Activated effector memory CD4-positive, alpha-beta T cell treated with anti-CD3 and anti-CD28 coated beads, Interleukin-2, amount 50 U/mL, for 16 hours (primary cell): ENCODE data around the gene ZDBF2.
"Not testable (repeated sequence)": the region's sequence is repeated elsewhere in the genome, so short reads cannot be mapped to it uniquely, and the experiment has no call there.

Experiments used
- DNase-seq: peaks from one replicate; pipeline ENCODE4 v3.0.0-alpha.2; 2020

The ZDBF2 gene

DNA sequence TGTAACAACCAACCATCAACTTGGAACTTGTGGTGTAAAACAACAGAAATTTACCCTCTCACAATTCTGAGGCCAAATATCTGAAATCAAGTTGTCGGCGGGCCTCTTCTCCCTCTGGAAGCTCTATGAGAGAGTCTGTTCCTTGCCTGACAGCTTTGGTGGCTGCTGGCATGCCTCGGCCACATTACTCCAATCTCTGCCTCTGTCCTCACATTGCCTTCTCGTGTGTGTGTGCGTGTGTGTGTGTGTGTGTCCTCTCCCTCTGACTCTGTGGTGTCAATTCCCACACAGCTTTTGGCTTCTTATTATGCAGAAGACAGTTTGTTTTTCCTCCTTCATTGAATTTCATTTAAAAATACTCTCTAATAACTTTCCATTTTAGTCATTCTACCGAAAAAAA is 50.4 kb downstream of the ZDBF2 start:
- no peak for DNase-seq

DNA sequence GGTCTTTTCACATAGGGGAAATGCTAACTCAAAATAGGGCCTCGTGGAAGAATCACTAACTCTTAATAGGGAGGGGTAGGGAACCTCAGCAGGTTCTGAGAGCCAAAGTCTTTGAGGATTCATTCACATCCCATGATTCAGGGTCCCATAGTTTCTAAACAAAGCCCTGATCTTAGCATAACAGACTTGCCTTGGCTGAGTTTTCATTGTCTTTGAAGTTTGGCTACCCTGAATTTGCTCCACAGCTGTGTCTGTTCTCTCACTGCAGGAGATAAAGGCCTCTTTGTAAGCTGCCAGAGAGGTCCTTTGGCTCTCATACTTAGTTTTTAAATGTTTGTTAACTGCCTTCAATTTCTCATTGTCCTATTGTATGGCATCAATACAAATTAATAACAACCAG is 54.5 kb downstream of the ZDBF2 start:
- DNase-seq: no peak

DNA sequence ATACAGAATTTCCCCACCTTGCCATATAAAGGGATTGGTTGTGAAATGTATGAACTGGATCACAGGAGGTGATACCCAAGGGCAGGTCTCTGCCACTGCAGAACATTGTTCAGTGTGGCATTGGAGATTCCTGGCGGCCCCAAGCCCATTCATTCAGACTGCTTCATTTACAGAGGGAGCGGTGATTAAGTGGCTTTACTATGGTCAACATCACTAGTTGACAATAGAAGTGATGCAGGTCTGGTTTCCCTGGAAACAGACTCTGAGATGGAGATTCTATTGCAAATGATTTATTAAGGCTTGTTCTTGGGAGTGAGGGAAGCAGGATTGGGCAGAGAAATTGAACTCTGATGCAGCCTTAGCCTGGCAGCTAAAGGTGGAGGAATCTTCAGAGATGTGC is 62.4 kb downstream of the ZDBF2 start:
- no peak for DNase-seq

- DNase-seq: no peak
Observed at GRCh38 chr2:206337956-206338355, 63.5 kb downstream of the ZDBF2 start.

DNA sequence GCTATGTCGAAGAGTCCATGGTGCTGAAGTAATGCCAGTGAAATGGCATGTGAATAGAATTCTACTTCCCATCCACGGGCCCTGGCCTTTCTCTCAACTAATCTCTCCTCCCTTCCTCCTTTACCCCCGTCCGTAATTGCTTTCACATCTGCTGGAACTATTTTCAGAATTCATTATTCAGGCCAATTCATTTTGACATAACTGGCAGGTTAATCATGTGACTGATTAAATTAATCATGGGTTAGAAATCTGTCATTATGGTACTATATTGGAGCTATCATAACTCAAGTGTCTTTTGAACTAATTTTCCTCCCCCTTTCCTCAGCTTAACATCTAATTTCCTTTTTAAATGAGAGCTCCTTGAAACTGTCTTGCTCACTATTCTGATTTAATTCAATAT is 66.9 kb downstream of the ZDBF2 start:
- no peak for DNase-seq

DNA sequence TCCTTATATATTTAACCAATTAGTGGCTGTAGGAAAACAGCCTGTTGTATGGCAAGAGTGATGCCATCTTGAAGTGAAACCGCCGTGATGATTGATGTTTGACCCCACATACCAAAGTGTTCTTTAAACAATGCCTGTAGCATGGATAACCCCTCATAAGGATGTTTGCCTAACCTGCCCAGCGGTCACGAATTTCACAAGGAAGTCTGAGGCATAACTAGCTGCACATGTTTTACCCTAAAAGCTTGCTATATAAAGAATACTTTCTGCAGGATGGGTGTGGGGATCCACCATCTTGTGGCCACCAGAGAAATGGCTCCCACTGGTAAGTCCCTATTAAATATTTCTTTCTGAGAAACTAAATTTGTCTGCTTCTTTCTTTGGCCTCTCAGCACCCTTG is 68.7 kb downstream of the ZDBF2 start:
- no peak for DNase-seq

DNA sequence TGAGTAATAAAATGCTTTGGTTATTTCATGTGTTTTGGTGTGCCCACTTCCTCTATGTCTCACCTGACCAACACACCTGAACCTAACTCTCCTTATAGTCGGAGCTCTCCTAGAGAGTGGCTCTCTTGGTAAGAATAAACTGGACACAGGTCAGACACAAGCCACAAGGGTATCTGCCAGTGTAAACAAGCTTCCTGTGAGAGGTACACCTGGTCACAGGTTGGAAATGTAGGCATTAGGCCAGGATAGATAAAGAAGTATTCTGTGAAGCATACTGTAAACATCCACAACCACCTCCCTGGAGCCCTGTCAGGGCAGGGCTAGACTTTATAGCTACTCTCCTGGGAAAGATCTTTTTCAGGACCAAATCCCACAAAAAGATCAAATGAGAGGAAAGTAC is 69.4 kb downstream of the ZDBF2 start:
- no peak for DNase-seq

DNA sequence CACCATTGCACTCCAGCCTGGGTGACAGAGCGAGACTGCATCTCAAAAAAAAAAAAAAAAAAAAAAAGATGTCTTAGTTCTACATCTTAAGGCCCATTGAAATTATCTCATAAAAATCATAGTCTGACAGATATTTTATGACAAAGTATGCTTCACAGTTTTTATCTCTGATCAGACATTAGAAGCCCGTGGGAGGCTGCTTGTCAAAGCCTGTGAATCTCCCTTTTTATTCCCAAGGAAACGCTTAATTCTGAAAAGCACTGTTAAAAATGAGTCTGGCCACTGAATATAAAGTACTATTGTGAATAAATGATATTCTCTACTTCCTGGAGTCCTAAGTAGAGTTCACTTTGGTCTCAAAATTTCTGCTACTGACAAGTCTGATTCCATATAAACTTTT is 71.1 kb downstream of the ZDBF2 start:
- no peak for DNase-seq

DNA sequence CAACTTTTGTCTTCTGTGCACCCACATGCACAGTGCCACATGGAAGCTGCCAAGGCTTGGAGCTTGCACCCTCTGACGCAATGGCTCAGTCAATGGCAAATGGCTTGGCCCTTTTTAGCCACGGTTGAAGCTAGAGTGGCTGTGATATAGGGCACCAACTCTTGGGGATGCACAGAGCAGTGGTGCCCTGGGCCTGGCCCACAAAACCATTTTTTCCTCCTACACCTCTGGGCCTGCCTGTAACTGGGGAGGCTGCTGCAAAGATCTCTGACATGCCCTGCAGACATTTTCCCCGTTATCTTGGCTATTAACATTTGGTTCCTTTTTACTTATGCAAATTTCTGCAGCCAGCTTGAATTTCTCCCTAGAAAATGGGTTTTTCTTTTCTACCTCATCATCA is 74.9 kb downstream of the ZDBF2 start:
- no peak for DNase-seq

DNA sequence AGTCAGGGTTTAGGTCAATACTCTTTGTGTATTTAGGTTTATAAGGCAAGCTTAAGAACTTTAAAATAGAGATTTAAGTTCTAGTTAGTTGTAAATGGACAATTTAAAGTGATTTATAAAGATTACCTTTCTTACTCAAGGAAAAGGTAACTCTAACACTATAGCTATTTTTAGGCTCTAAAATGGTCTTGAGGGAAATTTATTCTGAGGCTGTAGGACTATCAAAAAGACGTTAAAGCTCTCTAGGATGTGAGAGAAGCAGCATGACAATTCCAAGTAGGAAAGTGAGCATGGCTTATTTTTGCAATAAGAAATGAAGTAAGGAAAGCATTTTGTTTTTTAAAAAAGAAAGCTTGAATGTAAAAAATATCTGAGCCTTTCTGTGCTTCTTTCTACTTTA is 78.1 kb downstream of the ZDBF2 start:
- no peak for DNase-seq

GRCh38 chr2:206353685-206354084 is 79.2 kb downstream of the ZDBF2 start:
- DNase-seq: no peak

DNA sequence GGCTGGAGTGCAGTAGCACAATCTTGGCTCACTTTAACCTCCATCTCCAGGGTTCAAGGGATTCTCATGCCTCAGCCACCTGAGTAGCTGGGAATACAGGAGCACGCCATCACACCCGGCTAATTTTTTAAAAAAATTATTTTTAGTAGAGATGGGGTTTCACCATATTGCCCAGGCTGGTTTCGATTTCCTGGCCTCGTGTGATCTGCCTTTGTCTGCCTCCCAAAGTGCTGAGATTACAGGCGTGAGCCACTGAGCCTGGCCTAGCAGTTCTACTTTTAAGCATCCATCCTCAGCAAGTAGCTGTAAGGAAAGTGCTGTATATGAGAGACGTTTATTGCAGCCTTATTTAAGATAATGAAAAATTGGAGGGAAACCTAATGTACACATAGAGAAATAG is 79.7 kb downstream of the ZDBF2 start:
- no peak for DNase-seq

GRCh38 chr2:206356840-206357239 is 82.4 kb downstream of the ZDBF2 start:
- not testable (repeated sequence) for DNase-seq

GRCh38 chr2:206360840-206361239 is 86.4 kb downstream of the ZDBF2 start:
- DNase-seq: not testable (repeated sequence)

GRCh38 chr2:206361407-206362045 is 87.1 kb downstream of the ZDBF2 start:
- no peak for DNase-seq
